PFSK-1 (cell line): ENCODE results near the gene HTR1D.

Experiments used
- POLR2AphosphoS5 ChIP-seq: IDR thresholded peaks from 2 replicates; pipeline ENCODE4 v1.6.1; 2012; ENCODE audit warnings: low read depth, mild to moderate bottlenecking, control low read depth, low read length, moderate library complexity
- TAF1 ChIP-seq: IDR thresholded peaks from 2 replicates; pipeline ENCODE4 v1.6.1; 2012; ENCODE audit warnings: low read length, control low read depth, borderline replicate concordance; ENCODE audit not compliant: insufficient read depth
- TF ChIP-seq, protein P1 (sequence below), 2 experiments: IDR thresholded peaks; 2 replicates each; pipeline versions ENCODE4 v1.6.1 to v1.8.0; 2011 to 2012; ENCODE audit warnings: low read depth in 2 of 2, low read length in 2 of 2, control low read depth in 1 of 2, inconsistent platforms in 1 of 2, mild to moderate bottlenecking in 1 of 2, moderate library complexity in 1 of 2; ENCODE audit not compliant: insufficient read depth in 1 of 2

DNA sequence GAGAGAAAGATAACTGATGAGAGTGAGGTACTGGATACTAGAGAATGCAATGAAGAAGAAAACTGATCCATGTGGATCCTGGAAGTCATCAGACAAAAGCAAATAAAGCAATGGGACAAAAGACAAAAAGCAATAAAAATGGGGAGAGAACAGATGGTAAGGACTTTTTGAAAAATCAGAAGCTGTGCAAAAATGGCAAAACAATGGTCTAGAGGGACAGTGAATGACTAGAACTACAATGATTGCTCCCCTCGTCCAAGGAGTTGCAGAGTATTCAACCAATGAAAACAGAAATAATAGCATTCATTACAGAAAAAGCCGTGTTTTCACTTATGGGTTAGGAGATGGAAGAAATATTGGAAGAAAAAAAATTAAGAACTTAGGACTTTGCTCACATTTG is 67.2 kb downstream of the HTR1D start:
- TF ChIP-seq POLR2AphosphoS5 = no peak
- TF ChIP-seq, protein P1, sequence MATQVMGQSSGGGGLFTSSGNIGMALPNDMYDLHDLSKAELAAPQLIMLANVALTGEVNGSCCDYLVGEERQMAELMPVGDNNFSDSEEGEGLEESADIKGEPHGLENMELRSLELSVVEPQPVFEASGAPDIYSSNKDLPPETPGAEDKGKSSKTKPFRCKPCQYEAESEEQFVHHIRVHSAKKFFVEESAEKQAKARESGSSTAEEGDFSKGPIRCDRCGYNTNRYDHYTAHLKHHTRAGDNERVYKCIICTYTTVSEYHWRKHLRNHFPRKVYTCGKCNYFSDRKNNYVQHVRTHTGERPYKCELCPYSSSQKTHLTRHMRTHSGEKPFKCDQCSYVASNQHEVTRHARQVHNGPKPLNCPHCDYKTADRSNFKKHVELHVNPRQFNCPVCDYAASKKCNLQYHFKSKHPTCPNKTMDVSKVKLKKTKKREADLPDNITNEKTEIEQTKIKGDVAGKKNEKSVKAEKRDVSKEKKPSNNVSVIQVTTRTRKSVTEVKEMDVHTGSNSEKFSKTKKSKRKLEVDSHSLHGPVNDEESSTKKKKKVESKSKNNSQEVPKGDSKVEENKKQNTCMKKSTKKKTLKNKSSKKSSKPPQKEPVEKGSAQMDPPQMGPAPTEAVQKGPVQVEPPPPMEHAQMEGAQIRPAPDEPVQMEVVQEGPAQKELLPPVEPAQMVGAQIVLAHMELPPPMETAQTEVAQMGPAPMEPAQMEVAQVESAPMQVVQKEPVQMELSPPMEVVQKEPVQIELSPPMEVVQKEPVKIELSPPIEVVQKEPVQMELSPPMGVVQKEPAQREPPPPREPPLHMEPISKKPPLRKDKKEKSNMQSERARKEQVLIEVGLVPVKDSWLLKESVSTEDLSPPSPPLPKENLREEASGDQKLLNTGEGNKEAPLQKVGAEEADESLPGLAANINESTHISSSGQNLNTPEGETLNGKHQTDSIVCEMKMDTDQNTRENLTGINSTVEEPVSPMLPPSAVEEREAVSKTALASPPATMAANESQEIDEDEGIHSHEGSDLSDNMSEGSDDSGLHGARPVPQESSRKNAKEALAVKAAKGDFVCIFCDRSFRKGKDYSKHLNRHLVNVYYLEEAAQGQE (IDR thresholded peaks at IDR 0.05; ENCODE audit: insufficient read depth in 1 of 2, low read depth in 2 of 2, low read length in 2 of 2) = no peak
- TF ChIP-seq TAF1 = no peak
